SK-N-MC (cell line): ENCODE data around the gene SNHG17.
"Not testable (repeated sequence)": the region's sequence is repeated elsewhere in the genome, so short reads cannot be mapped to it uniquely, and the experiment has no call there.

Experiments used
- DNase-seq: peaks from one replicate; pipeline ENCODE4 v3.0.0-alpha.2; 2011; ENCODE audit warnings: low read depth, low spot score
- H3K27ac ChIP-seq: fragments of 200-600 bp; sonication (generic); 2 replicates; pipeline ENCODE4 v1.5.1; 2016; ENCODE audit warnings: mixed run types
- H3K36me3 ChIP-seq: fragments of 200-600 bp; sonication (generic); 2 replicates; pipeline ENCODE4 v1.6.1; 2017; ENCODE audit warnings: antibody characterized with exemption, low read length, mixed read lengths; ENCODE audit not compliant: insufficient read depth
- H3K4me3 ChIP-seq: fragments of 200-600 bp; sonication (generic); 2 replicates; pipeline ENCODE4 v1.5.1; 2016
- H3K9ac ChIP-seq: fragments of 200-600 bp; sonication (generic); 2 replicates; pipeline ENCODE4 v1.8.0; 2017; ENCODE audit warnings: mixed run types, mixed read lengths; ENCODE audit not compliant: insufficient read length
- H3K9me3 ChIP-seq: fragments of 200-600 bp; sonication (generic); 2 replicates; pipeline ENCODE4 v1.6.1; 2017; ENCODE audit warnings: low read depth, mild to moderate bottlenecking, antibody characterized with exemption, low read length, moderate library complexity, mixed read lengths
- EZH2 ChIP-seq: fragments of 200-600 bp; sonication (generic); IDR thresholded peaks from one replicate; pipeline ENCODE4 v1.6.1; 2017; ENCODE audit warnings: antibody characterized with exemption
- FOXP2 ChIP-seq: optimal IDR thresholded peaks from 2 replicates; pipeline ENCODE3; 2011; ENCODE audit warnings: mild to moderate bottlenecking, moderate library complexity; ENCODE audit not compliant: insufficient read depth; ENCODE audit errors: extremely low read length, control extremely low read depth
- POLR2AphosphoS5 ChIP-seq: IDR thresholded peaks from 2 replicates; pipeline ENCODE4 v1.6.1; 2012; ENCODE audit warnings: mild to moderate bottlenecking, low read depth, low read length, borderline replicate concordance

Gene SNHG17

DNA sequence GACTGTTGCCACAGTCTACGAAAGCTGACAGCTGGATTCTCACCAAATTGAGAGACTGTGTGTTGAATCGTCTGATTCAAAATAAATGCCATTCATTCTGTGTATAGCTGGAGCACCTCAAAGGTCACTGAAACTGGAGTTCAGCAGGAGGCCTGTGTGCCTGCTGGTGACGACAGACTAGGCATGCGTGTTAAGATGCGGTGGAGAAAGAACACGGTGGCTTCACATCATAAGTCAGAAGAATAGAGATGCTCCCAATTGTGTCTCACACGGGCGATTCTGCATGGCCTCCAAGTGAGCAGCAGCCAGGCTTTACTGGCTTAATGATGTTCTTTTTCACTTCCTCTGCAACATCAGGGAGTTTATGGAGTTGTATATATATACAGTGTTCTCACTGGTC lies 32.3 kb downstream of the SNHG17 start:
- H3K27ac ChIP-seq = no peak overlapping the region
- H3K36me3 ChIP-seq = no peaks in the 10 kb centered on the region
- H3K4me3 ChIP-seq = no peak overlapping the region
- no peak for DNase-seq
- no peak overlapping the region for H3K9ac ChIP-seq
- no peak for TF ChIP-seq FOXP2
- no peak for TF ChIP-seq POLR2AphosphoS5
- TF ChIP-seq EZH2 = no peak
- no peaks in the 10 kb centered on the region for H3K9me3 ChIP-seq

DNA sequence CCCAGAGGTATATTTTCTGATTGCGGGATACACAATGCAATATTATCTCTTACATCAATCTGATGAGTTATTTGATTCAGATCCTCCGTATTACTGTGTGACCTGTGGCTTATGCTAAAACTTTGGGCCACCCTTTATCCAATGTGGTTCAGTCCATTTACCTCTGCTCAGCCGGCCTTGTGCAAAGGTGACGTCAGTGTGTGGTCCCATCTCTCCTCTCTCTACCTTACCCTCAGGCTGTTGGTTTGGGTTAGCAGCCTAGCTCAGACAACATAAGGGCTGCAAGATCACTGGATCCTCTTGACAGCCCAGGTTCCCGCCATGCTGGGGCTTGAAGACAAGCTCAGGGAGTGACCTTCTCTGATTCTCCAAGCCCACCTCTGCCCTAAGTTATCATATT lies 33.0 kb downstream of the SNHG17 start:
- TF ChIP-seq FOXP2 (no peak), POLR2AphosphoS5 (no peak), EZH2 (no peak)
- Histone ChIP-seq H3K9ac (no peak overlapping the region), H3K9me3 (no peaks in the 10 kb centered on the region), H3K36me3 (no peaks in the 10 kb centered on the region), H3K27ac (no peak overlapping the region), H3K4me3 (no peak overlapping the region)
- no peak for DNase-seq

DNA sequence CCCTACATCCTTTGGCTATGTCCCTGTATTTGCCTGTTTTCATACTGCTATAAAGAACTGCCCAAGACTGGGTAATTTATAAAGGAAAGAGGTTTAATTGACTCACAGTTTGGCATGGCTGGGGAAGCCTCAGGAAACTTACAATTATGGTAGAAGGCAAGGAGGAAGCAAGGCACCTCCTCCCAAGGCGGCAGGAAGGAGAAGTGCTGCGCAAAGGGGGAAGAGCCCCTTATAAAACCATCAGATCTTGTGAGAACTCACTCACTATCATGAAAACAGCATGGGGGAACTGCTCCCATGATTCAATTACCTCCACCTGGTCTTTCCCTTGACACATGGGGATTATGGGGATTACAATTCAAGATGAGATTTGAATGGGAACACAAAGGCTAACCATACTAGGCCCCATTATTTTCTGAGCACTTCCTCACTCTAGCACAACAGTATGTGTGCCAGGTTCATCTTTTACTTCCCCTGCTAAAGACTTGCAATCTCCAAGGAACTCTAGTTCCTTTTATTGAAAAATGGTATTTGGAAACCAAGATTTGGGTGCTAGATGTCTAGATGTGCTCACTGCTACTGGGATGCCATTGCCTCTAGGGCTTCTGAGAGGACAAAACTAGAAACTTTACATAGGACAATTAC lies 39.3 kb downstream of the SNHG17 start:
- not testable (repeated sequence) for H3K4me3 ChIP-seq, H3K36me3 ChIP-seq, H3K9me3 ChIP-seq, H3K9ac ChIP-seq, H3K27ac ChIP-seq, DNase-seq

DNA sequence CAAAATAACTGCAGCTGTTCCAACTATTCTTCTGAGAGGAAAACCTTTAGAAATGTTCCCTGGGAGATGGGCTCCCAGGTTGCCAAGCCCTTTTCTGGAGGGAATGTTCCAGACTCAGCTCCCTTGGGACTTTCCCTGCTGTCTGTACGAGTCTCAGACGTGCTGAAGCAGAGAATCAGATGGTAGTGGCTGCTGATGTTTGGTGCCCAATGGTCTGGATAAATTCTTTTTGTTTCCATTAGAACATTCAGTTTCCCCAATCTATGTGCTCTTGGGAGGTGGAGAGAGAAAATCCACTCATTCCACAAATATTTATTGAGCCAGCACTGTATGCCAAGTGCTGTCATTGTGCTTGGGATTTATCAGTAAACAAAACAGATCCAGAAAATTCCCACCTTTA lies 40.0 kb downstream of the SNHG17 start:
- no peak overlapping the region for H3K9ac ChIP-seq
- no peaks in the 10 kb centered on the region for H3K9me3 ChIP-seq
- no peak overlapping the region for H3K27ac ChIP-seq
- TF ChIP-seq POLR2AphosphoS5 (no peak), EZH2 (no peak), FOXP2 (no peak)
- DNase-seq = no peak
- H3K36me3 ChIP-seq = no peaks in the 10 kb centered on the region
- no peak overlapping the region for H3K4me3 ChIP-seq

DNA sequence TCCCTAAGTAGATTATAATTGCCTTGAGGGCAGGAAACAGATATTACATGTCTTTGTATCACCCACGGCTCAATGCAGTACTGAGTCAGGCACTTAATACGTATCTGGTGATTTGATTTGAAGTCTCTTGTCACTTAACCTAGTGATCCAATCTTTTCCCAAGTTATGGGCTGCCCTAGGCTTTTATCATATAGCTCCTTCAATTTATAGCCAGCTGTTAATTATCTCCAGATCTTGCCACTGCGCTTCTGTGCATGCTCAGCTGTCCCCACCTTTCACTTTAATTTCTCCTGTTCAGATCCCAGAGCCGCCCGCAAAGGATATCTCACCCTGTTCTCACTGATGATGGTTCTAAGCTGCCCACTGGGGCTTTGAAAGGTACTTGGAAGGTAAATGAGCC lies 41.9 kb downstream of the SNHG17 start:
- no peaks in the 10 kb centered on the region for H3K9me3 ChIP-seq
- H3K9ac ChIP-seq = no peak overlapping the region
- DNase-seq = no peak
- H3K27ac ChIP-seq = no peak overlapping the region
- H3K4me3 ChIP-seq = no peak overlapping the region
- no peak for TF ChIP-seq POLR2AphosphoS5
- no peak for TF ChIP-seq FOXP2
- no peak for TF ChIP-seq EZH2
- H3K36me3 ChIP-seq = no peaks in the 10 kb centered on the region

DNA sequence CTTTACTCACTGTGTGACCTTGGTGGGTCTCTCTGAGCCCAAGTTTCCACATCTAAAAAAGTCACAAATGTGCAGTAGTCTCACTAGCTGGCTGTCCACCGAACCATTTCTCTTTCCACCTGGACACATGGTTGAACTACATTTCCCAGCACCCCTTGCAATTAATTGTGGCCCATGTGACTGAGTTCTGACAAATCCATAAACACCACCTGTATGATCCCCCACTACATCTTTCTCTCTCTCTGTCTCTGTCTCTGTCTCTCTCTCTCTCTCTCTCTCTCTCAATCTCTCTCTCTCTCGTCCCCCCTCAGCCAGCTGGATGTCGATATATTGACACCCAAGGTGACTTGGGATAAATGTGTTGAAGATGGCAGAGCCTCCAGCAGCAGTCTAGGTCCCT lies 42.8 kb downstream of the SNHG17 start:
- Histone ChIP-seq H3K9me3 (no peaks in the 10 kb centered on the region), H3K36me3 (no peaks in the 10 kb centered on the region), H3K9ac (no peak overlapping the region), H3K4me3 (no peak overlapping the region), H3K27ac (no peak overlapping the region)
- TF ChIP-seq POLR2AphosphoS5 (no peak), EZH2 (no peak), FOXP2 (no peak)
- no peak for DNase-seq

DNA sequence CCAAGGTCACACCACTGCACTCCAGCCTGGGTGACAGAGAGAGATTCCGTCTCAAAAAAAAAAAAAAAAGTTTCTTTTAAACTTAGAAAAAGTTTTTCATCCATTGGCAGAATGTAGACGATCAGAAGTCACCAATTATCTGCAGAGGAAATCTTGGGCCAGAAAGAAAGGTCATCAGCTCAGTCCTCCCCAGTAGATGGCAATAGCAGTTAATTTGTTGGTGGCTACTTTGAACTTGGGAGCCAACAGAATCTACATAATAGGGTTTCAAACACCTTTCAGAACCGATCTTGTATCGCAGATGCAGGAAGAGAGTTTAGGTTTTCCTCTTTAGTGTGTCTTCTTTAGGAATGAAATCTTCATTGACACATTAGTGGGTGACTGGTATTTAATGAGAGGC lies 47.2 kb downstream of the SNHG17 start:
- no peak for DNase-seq

DNA sequence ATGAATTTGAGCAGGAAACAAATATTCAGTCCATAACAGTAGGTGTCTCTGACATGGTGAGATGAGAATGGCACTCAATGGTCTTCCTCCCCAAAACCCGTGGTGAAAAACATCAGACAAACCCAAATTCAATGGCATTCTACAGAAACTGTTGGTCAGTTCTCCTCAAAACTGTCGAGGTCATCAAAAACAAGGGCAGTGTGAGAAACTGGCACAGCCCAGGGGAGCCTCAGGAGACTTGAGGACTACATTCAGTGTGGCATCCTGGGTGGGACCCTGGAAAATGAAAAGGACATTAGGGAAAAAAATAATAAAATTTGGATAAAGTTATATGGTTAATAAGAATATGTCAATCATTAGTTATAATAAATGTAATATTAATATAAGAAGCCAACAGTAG lies 48.3 kb downstream of the SNHG17 start:
- Histone ChIP-seq H3K36me3 (no peaks in the 10 kb centered on the region), H3K9ac (no peak overlapping the region)
- no peak for TF ChIP-seq EZH2
- TF ChIP-seq FOXP2 = no peak
- TF ChIP-seq POLR2AphosphoS5 = no peak

More for the DNA sequence above, 47.2 kb downstream of the SNHG17 start:
- H3K4me3 ChIP-seq = no peak overlapping the region
- no peak overlapping the region for H3K9ac ChIP-seq
- no peaks in the 10 kb centered on the region for H3K36me3 ChIP-seq
- TF ChIP-seq EZH2 (no peak), FOXP2 (no peak), POLR2AphosphoS5 (no peak)
- H3K27ac ChIP-seq = no peak overlapping the region
- no peaks in the 10 kb centered on the region for H3K9me3 ChIP-seq

DNA sequence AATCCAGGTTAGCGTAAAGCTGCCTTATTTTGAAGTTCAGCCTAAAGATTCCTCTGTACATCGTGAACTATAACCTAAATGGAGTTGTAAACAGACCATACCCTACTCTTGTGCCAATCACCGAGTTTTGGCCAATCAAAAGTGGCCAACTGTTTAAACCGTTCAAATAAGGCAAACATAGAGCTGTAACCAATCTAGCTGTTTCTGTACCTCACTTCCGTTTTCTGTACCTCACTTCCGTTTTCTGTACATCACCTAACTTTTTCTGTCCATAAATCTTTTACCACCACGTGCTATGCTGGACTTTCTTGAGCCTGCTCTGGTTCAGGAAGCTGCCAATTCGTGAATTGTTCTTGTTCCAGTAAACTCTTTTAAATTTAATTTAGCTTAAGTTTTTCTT lies 49.1 kb downstream of the SNHG17 start:
- no peak overlapping the region for H3K9ac ChIP-seq
- no peak overlapping the region for H3K27ac ChIP-seq
- TF ChIP-seq FOXP2 (no peak), EZH2 (no peak), POLR2AphosphoS5 (no peak)
- H3K36me3 ChIP-seq = no peaks in the 10 kb centered on the region
- no peaks in the 10 kb centered on the region for H3K9me3 ChIP-seq
- no peak for DNase-seq
- no peak overlapping the region for H3K4me3 ChIP-seq

More for the DNA sequence above, 48.3 kb downstream of the SNHG17 start:
- no peak for DNase-seq
- Histone ChIP-seq H3K27ac (no peak overlapping the region), H3K4me3 (no peak overlapping the region), H3K9me3 (no peaks in the 10 kb centered on the region)
